Stimulated activated CD4-positive, alpha-beta T cell treated with anti-CD3 and anti-CD28 coated beads, TNF-alpha, amount 100 ng/mL, for 24 hours (primary cell): ENCODE results near the gene HS3ST4.
"Not testable (repeated sequence)": the region's sequence is repeated elsewhere in the genome, so short reads cannot be mapped to it uniquely, and the experiment has no call there.

Experiments used
- DNase-seq, 3 experiments: peaks; one replicate each; pipeline ENCODE4 v3.0.0-alpha.2; 2020; ENCODE audit warnings: low read depth in 3 of 3

Gene HS3ST4

DNA sequence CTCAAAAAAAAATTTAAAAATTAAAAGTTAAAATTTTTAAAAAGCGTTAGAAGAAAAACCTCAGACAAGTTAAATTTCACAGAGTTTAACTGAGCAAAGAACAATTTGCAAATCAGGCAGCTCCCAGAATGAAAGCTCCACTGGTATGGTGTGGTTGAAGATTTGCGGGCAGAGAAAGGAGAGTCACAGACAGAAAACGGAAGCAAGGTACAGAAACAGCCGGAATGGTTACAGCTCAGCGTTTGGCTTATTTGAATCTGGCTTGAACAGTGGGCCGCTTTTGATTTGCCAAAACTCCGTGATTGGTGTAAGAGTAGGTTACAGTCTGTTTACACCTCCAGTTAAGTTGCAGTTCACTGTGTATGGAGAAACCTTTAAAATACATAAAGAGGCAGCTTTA lies 297.1 kb downstream of the HS3ST4 start:
- DNase-seq, result no peak

DNA sequence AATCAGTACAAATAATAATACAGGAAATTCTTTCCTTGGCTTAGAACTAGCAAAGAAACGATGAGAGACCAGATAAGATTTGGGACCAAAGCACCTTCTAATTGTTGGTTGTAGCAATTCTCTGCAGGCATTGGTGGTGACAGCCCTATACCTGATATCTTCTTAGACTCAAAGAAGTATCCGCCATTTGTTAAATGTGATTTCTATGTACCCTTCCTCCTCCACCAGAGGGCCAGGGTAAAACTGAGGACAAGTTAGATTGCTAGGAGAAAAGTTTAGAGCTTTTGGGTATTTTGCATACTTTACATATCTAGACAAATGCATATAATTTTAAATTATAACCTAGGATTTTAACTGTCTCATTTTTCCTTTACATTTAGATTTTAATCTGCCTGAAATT lies 304.3 kb downstream of the HS3ST4 start:
- DNase-seq, result no peak

DNA sequence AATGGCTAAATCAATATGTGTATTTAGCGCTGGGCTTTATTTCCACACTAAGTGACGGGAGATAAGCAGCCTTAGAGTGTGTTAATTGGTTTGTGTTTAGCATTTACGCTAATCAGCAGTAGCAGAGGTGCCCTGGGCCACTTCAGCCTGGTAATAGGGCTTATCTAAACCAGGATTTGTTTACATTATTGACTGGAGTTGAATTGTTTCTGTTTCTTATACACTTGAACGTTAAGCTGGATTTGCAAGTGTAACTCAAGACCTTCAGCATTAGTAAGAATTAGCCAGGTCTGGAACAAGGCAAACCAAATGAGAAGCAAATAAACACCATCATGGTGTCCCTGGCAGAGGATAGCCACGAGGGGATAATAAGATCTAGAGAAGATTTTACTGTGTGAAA lies 313.6 kb downstream of the HS3ST4 start:
- no peak for DNase-seq

DNA sequence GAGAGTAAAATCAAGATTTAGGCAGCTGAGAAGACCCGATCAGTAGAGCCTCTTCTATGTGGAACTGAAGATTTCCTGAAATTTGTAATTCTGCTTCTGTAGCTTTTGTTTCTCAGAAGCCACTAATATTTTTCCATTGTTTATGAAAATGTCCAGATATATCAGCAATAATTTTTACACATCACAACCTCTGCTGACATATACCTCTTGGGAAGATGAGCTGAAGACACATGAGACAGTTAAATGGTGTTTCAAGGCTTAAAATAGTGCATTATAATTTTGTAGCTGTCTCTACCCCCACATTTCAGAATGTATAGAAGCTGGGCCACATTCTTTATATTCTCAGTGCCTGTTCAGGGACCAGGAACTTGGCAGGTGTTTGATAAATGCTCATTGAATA lies 320.6 kb downstream of the HS3ST4 start:
- DNase-seq, result no peak

DNA sequence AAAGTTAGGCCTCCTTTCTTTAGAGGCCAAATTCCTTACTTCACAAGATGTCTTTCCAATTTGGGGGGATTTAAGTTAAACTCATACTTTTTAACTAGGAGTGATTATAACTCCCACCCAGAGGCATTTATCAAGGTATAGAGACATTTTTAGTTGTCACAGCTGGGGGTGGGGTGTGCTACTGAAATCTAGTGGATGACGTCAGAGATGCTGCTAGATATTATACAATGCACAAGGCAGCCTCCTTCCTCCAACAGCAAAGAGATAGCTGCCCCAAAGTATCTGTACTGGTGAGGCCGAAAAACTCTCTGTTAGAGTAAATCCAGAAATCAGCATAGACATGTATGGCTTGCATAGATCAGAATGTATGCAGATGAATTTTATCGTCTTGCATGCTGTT lies 324.0 kb downstream of the HS3ST4 start:
- no peak for DNase-seq

DNA sequence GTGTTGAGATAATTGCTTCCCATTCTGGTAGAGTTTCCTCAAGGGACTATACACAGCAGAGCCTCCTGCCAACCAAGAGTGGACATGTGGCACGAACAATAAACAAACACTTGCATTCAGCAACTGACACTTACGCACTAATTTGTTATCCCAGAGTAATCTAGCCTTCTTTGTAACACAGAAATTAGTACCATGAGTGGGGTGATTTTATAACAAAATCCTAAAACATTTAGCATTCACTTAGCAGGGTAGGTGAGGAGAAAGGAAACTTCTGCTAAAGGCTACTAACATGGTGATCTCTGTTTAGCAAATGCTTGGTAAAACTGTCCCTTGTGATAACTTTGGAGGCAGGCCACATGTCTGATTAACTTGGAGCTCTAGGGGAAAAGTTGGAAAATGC lies 325.2 kb downstream of the HS3ST4 start:
- DNase-seq, result no peak

DNA sequence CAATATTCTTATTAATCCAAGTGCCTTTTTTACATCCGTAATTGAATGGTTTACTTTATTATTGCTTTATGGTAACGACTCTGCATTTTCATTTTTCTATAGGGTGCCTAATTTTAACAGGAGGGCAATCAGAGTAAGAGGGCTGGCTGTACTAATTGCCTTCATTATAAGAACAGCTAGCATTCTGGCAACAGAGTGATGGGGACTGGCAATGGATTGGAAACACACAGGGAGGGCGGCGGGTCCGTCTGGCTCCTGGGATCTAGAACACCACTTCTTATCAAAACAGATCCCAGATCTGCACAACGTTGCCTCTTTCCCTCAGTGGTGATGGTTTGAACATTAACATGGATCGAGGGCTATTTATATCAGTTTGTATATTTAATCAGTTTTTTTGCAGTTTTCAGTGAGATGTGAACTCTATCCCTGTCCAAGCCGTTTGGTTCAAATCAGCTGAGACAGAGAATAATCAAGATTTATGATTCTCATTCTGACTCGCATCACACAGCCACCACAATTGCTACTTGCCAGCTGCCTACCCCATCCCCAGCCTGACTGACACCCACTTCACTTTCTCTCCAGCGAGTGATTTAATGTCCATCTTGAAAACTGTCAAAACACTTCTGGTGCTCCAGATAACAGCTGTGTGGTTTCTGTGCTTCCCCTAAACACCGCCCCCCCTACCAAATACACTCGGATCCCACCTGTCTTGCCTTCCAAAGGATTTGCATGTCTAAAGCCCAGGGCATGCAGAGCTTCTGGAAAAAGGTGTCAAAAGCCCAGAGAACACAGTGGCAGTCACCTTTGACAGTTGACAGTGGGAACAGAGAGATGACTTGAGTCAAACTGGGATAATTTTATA lies 327.9 kb downstream of the HS3ST4 start:
- DNase-seq, result no peak

DNA sequence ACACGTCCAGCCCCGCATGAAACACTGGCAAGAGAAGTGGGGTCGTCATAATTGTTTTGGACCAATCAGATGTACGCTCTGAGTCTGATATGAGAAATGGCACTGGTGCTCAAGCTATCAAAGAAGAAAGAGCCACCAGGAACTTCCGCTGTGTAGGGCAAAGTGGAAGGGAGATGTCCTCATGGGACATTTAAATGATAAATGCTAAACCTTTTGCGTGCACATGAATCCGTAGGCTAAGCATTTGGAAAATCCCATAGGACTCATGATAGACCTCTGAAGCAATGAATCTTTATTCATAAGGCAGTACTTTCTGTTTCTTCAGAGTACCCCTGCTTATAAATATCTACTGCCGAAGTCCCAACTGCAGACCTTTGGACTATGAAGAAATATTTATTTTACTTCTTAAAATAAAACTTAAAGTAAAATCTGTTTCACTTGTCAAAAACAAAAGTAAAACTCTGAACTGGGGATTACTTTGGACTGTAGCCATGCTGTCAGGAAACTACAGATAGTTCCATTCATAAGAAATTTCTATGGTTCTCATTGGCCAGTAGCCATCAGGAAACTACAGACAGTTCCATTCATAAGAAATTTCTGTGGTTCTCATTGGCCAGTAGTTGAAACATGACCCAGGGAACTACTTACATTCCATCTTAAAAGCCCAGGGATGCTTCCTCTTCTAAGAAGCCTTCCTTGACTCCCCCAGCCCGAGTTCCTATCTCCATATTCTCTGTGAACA lies 335.1 kb downstream of the HS3ST4 start:
- DNase-seq, result no peak

DNA sequence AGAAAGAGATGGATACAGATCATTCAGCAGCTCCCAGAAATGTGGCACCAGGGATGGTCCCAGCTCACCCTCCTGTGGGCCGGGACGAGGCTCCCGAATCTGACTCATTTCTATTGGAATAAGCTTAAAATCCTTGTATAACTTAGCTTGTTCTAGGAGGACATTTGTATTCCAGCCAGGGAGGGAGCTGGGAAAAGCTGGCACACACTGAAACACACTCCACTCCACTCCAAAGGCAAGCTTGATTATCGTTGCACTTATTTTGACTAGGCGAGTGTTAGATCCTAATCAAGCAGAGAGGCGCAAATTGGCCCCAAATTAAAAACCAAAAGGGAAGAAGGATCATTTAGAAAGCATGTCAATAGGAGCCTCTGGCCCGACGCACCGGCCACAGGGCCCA lies 339.5 kb downstream of the HS3ST4 start:
- DNase-seq, result no peak

DNA sequence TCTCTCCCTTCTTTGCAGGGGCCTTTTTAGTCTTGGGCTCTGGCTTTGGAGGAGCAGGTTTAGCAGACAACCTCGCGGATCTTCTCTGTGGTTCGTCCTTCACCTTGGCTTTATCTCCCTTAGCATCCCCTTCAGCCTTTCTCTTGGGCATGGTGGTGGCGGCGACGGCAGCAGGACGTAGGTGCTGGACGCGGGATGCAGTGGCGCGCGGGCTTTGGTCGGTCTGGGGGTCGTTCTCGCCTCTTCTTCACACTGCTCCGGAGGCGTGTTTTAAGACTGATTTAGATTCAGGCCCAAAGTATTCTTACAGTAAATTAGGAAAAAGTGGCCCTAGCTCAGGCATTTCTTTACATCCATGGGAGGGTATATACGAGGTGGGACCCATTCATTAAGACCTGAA lies 340.9 kb downstream of the HS3ST4 start:
- not testable (repeated sequence) for DNase-seq

DNA sequence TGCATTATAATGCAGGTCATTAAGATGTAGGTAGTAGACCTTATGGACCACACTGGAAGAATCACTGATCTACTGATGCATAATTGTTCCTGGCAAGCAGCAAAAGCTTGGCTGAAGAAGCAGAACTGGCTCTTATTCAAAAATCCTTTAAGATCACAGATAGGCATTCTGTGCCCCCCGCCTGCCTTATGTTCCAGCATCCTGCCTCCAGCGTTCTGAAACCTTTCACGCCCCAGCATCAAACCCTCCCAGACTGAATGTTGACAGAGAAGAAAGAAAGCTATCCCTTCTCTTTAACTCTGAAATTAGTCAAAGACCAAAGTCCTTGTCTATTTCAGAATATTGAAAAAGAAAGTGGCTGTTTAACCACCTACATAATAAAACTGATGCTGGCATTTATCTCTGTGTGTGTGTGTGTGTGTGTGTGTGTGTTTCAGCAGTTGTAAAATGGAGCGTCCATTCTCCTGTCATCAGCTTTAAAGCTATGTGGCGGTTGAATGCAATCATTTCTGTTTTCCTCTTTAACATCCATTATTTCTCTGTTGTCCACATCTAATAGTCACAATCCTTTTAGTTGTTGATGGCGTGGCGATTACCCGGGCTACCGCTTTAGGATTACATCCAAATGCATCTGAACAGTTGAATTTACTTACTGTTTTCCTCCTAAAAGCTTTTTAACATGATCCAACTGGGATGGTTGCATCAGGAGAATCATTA lies 350.4 kb downstream of the HS3ST4 start:
- no peak for DNase-seq

DNA sequence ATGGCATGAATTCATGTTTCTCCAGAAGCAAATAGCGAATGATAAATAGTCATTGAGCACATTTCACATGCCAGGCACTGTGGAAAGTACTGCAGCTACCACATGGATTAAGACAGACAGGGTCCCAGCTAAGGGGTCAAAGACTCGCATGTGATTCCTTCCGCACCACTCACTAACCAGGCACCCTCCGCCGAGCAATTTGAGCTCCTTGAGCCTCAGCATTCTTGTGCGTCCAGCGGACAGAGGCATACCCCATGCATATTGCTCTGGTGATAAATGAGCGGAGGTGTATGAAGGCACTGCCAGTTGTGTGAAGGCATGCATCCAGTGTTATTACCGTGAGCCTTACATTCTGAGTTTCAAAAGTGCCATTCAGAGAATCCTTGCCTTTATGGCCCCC lies 358.7 kb downstream of the HS3ST4 start:
- DNase-seq, result no peak

DNA sequence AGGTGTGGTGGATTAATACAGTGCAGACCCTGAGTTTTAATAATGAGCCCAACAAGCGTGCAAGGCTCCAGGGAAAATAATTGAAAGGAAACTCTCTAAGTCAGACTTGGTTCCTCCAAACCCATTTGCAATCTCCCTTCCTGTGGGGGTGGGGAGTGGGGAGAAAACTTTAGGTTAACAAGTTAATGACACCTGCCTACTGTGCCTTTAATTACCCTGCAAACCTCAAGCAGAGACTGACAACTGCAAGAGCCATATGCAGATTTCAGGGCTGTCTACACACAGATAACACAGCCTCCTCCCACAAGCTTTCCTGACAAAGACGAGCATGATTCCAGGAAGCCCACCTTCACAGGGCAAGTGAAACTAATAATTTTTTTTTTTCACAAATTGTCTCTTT lies 359.3 kb downstream of the HS3ST4 start:
- DNase-seq, result no peak

DNA sequence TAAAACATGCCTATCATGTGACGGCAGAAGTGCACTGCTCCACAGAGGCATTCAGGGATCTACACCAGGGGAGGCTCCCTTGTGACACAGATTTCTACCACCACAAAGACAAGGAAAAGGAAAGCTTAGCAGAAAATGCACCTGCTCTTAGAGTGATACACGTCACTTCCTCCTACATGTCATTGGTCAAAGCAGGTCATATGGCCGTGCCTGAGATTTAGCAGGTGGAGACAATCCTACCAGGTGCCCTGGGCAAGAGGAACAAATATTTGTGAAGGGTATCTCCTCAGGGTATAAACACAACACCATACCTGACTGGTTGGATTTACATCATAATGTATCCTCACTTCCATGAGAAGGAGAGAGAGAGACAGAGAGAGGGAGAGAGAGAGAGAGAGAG lies 362.1 kb downstream of the HS3ST4 start:
- DNase-seq, result no peak

DNA sequence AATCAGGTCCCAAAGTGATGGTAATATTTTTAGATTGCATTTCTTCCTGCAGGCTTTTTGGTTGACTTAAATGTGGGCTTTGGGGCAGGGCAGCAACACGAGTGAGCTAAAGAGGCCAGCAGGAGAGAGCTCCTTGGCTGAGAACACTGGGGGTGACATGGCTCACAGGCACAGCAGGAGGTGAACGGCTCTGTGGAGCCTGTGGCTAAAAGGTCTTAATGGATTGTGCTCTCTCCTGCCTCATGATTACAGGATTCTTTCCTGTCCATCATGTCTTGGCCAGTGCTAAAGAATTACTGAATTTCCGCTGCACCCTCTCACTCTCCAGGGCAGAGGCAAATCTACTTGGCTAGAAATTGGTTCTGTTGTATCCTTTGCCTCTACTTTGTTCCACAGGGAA lies 366.6 kb downstream of the HS3ST4 start:
- DNase-seq, result no peak

DNA sequence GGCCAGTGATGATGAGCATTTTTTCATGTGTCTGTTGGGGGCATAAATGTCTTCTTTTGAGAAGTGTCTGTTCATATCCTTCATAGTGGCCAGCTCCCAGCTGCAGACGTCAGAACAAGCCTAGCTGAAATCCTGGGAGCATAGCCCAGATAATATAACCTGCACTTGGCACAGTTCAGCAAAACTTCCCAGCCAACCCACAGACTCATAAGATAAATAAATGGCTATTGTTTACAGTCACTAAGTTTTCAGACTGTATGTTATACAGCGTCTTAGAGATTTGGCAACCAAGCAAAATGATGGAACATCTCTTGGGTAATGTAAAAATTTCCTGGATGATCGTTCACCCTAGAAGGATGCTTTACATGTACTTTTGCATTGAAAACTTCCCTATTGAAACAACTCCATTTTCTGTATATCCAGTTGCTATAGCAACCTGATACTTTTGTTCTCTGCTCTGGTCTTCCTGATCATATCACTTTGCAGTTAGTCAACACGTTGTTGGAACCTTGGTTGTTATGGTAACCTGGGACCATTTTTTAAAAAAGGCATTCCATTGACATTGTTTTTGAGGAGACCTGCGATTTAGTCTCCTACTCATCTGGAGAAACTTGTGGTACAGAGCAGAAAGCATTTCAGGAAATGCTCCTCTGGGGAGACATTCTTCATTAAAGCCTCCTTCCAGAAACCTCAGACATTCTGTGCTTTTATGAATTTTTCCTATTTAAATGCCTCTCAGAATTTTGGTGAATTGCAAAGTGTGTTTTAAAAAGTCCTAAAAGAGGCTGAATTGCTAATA lies 378.7 kb downstream of the HS3ST4 start:
- DNase-seq, result no peak

DNA sequence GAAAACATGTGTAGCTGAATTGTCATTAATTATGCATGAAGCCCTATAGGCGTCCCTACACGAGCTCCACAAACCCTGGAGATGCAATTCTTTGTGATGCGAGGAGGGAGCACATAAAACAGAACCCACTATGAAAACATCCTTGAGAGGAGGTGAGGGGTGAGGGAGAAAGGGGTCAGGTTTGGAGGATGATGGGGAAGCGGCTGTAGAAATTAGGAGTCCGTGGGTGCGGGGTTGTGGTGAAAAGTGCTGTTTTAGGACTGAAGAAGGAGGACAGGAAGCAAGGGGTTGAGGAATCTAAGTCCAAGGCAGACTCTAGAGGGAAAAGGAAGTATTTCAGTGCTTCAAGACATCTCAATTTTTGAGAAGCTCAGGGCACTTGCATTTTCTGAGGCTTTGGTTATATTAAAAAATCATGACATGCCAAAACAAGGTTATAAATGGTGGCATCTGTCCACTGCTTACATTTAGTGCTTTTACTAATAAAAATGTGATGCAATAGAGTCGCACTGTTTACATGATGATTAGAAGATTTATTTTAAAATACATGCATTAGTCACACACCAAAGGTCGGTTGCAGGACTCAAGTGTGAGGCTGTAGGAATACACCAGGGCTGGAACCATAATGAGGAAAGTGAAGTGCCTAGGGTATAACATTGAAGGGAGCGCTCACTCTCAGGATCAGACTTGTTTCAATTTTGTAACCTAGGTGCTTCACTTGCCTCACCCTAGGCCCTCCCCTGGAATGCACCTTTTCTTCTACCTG lies 379.5 kb downstream of the HS3ST4 start:
- no peak for DNase-seq

DNA sequence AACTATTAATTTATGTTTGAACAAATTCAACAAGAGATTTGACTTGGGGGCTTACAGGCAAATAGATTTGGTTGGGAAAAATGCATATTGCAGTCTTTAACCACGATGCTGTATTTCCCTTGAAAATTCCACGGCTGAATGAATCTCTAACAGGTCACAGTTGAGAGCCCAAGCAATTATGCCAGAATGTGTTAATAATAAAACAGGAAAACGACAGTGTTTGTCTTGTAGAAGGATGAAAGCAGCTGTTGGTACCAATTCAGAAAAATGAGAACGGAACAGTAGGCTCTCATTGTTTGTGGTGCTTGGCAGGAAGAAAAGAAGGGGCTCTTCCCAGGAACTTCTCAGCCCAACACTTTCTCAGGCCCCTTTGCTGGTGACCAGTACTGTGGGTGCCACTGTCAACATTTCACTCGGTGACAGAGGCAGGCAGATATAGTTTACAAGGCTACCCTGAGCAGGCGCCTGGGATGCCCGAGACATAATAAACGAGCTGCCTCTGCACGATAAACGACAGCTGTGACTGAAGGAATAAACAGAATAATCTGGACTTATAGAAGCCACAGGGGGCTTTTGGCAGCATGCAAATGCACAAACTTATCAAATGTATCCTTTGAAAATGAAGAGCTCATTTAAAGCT lies 387.1 kb downstream of the HS3ST4 start:
- no peak for DNase-seq

DNA sequence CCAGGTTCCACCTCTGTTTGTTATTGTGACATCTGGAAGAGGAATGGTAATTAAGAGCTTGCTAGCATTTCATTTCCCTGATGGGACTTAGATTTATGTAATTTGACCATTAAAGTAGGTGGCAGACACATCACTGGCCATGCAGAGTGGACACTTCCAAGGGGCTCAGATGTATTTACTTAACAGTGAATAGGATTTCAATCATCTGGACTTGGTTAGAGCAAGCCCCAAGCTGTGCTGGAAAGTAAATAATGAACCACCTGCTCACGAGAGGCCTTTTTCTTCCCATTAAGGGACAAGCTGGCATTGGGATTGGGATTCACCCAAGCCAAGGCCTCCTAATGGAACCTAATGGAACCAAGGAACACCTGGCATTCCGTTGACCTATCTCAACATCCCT lies 395.3 kb downstream of the HS3ST4 start:
- no peak for DNase-seq

DNA sequence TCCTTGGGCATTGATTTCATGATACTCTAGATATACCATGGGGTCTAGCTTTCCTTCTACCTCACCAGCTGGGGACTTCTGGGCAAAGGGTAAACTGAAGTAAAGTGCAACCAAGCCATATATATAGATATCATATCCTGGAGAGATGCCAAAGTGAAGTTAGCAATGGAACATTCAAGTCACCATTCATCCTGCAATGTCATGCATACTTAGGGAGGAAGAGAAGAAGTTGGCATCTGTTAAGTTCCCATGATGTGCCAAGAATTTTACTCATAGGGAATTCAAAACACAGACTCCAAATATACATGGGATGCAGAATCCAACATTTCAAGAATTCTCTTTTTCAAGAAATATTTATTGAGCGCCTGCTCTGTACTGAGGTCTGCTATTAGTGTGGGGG lies 399.8 kb downstream of the HS3ST4 start:
- DNase-seq, result no peak

DNA sequence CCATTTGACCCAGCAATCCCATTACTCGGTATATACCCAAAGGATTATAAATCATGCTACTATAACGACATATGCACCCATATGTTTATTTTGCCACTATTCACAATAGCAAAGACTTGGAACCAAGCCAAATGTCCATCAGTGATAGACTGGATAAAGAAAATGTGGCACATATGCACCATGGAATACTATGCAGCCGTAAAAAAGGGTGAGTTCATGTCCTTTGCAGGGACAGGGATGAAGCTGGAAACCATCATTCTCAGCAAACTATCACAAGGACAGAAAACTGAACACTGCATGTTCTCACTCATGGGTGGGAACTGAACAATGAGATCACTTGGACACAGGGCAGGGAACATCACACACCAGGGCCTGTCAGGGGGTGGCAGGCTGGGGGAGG lies 406.4 kb downstream of the HS3ST4 start:
- not testable (repeated sequence) for DNase-seq
